Trophoblast cell (in vitro differentiated cells and primary cell): ENCODE results near the gene SMU1.

Experiments
- DNase-seq, 2 donors: peaks; one replicate each; pipeline ENCODE4 v3.0.0-alpha.2; 2016
- H2AFZ ChIP-seq: 2 replicates; pipeline ENCODE4 v1.6.1; 2013; ENCODE audit warnings: low read length, moderate library complexity, mild to moderate bottlenecking; ENCODE audit not compliant: insufficient read depth, poor library complexity
- H2AK5ac ChIP-seq: 2 replicates; pipeline ENCODE4 v1.6.1; 2013; ENCODE audit warnings: mild to moderate bottlenecking, low read length
- H2BK120ac ChIP-seq: 2 replicates; pipeline ENCODE4 v1.6.1; 2013; ENCODE audit warnings: low read length, mild to moderate bottlenecking, moderate library complexity; ENCODE audit not compliant: insufficient read depth, poor library complexity
- H2BK12ac ChIP-seq: 2 replicates; pipeline ENCODE4 v1.6.1; 2013; ENCODE audit warnings: mild to moderate bottlenecking, low read length, moderate library complexity
- H2BK5ac ChIP-seq: 2 replicates; pipeline ENCODE4 v1.6.1; 2013; ENCODE audit warnings: low read length, low read depth, moderate library complexity, mild to moderate bottlenecking; ENCODE audit not compliant: poor library complexity
- H3K14ac ChIP-seq: 2 replicates; pipeline ENCODE4 v1.6.1; 2013; ENCODE audit warnings: mild to moderate bottlenecking, low read length
- H3K18ac ChIP-seq: 2 replicates; pipeline ENCODE4 v1.6.1; 2013; ENCODE audit warnings: mild to moderate bottlenecking, low read length
- H3K23ac ChIP-seq: 2 replicates; pipeline ENCODE4 v1.6.1; 2013; ENCODE audit warnings: low read length
- H3K27ac ChIP-seq: 2 replicates; pipeline ENCODE4 v1.5.1; 2013; ENCODE audit warnings: low read depth, mild to moderate bottlenecking, inconsistent platforms, low read length, moderate library complexity
- H3K27me3 ChIP-seq: 2 replicates; pipeline ENCODE4 v1.6.1; 2013; ENCODE audit warnings: inconsistent platforms, mild to moderate bottlenecking, low read length, moderate library complexity; ENCODE audit not compliant: insufficient read depth
- H3K36me3 ChIP-seq, 2 experiments: 1 replicate in 1 of 2; 2 replicates in 1 of 2; pipeline ENCODE4 v1.6.1; 2013; ENCODE audit warnings: low read length in 2 of 2, mild to moderate bottlenecking in 2 of 2, moderate library complexity in 1 of 2; ENCODE audit not compliant: insufficient read depth in 2 of 2, control insufficient read depth in 1 of 2
- H3K4ac ChIP-seq: 2 replicates; pipeline ENCODE4 v1.6.1; 2013; ENCODE audit warnings: low read depth, mild to moderate bottlenecking, low read length, moderate library complexity
- H3K4me1 ChIP-seq, 2 experiments: 1 replicate in 1 of 2; 2 replicates in 1 of 2; pipeline ENCODE4 v1.6.1; 2013; ENCODE audit warnings: low read length in 2 of 2, mild to moderate bottlenecking in 2 of 2, moderate library complexity in 1 of 2; ENCODE audit not compliant: insufficient read depth in 2 of 2, control insufficient read depth in 1 of 2
- H3K4me2 ChIP-seq: 2 replicates; pipeline ENCODE4 v1.6.1; 2013; ENCODE audit warnings: inconsistent platforms, mild to moderate bottlenecking, low read length, moderate library complexity
- H3K4me3 ChIP-seq: 2 replicates; pipeline ENCODE4 v1.5.1; 2013; ENCODE audit warnings: mild to moderate bottlenecking, low read depth, low read length, inconsistent platforms
- H3K79me1 ChIP-seq: one replicate; pipeline ENCODE4 v1.6.1; 2013; ENCODE audit warnings: low read length
- H3K79me2 ChIP-seq: 2 replicates; pipeline ENCODE4 v1.6.1; 2013; ENCODE audit warnings: low read length, mild to moderate bottlenecking; ENCODE audit not compliant: control insufficient read depth, insufficient read depth, poor library complexity
- H3K9ac ChIP-seq: 2 replicates; pipeline ENCODE4 v1.6.1; 2013; ENCODE audit warnings: mild to moderate bottlenecking, low read length
- H3K9me3 ChIP-seq: 2 replicates; pipeline ENCODE4 v1.6.1; 2013; ENCODE audit warnings: low read depth, mild to moderate bottlenecking, control low read depth, inconsistent platforms, low read length; ENCODE audit not compliant: insufficient read depth
- H4K12ac ChIP-seq: 2 replicates; pipeline ENCODE4 v1.6.1; 2013; ENCODE audit warnings: low read depth, mild to moderate bottlenecking, low read length, moderate library complexity
- H4K8ac ChIP-seq: 2 replicates; pipeline ENCODE4 v1.6.1; 2013; ENCODE audit warnings: low read depth, mild to moderate bottlenecking, low read length, moderate library complexity
- H4K91ac ChIP-seq: one replicate; pipeline ENCODE4 v1.6.1; 2013; ENCODE audit warnings: low read depth, mild to moderate bottlenecking, low read length, moderate library complexity
- WGBS: extraction: QIAGEN DNeasy Blood & Tissue Kit; methylation state at CpG from one replicate; pipeline ENCODE4 v1.1.7; 2013; ENCODE audit warnings: missing lambda C conversion rate; ENCODE audit not compliant: insufficient read length, insufficient coverage; ENCODE audit errors: extremely low coverage; 5-methylcytosine and 5-hydroxymethylcytosine counted together

Gene SMU1

GRCh38 chr9:33123407-33124031, 47.0 kb upstream of the SMU1 start:
- no peak overlapping the region for H3K4ac ChIP-seq
- peaks cover 2 to 7% of the 10 kb centered on the region in 2 experiments for H3K4me1 ChIP-seq
- H3K27me3 ChIP-seq = no peaks in the 10 kb centered on the region
- WGBS = no CpG with 5 or more reads among the region's 8 CpGs
- H3K36me3 ChIP-seq = peaks cover 27 to 52% of the 10 kb centered on the region in 2 experiments
- no peaks in the 10 kb centered on the region for H3K9me3 ChIP-seq
- H3K4me2 ChIP-seq = no peak overlapping the region
- H4K12ac ChIP-seq = no peak overlapping the region
- H2AK5ac ChIP-seq = no peak overlapping the region
- H3K23ac ChIP-seq = no peak overlapping the region
- no peak overlapping the region for H2BK5ac ChIP-seq
- H2BK120ac ChIP-seq = no peak overlapping the region
- no peak overlapping the region for H2AFZ ChIP-seq
- H3K14ac ChIP-seq = no peak overlapping the region
- no peaks in the 10 kb centered on the region for H3K79me2 ChIP-seq
- H4K91ac ChIP-seq = no peak overlapping the region
- no peak overlapping the region for H3K4me3 ChIP-seq
- no peak overlapping the region for H2BK12ac ChIP-seq
- H3K9ac ChIP-seq = no peak overlapping the region
- H3K79me1 ChIP-seq = no peaks in the 10 kb centered on the region
- no peak overlapping the region for H4K8ac ChIP-seq
- no peak for DNase-seq
- no peak overlapping the region for H3K18ac ChIP-seq
- no peak overlapping the region for H3K27ac ChIP-seq

DNA sequence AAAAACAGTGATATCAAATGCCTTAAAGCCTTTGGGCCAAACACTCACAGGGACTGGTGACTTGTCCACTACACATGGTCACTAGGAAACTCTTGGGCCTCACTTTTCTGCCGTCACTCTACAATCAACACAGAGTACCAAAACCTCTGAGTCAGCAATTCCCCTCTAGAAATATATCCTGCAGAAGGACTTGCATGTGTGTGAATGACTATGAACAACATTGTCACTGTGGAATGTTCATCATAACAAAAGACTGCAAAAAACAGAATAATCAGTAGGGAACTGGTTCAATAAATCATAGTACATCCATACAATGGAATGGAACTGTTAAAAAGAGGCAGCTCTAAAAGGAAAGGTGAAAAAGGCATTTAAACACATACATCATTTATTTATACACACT, 44.1 kb upstream of the SMU1 start:
- Histone ChIP-seq H3K23ac (no peak overlapping the region), H3K27me3 (no peaks in the 10 kb centered on the region), H3K4ac (no peak overlapping the region), H3K4me2 (no peak overlapping the region), H3K9me3 (no peaks in the 10 kb centered on the region), H3K9ac (no peak overlapping the region), H4K91ac (no peak overlapping the region), H2AK5ac (no peak overlapping the region), H2BK120ac (no peak overlapping the region), H3K27ac (no peak overlapping the region), H4K8ac (no peak overlapping the region), H3K36me3 (peaks cover 17 to 37% of the 10 kb centered on the region in 2 experiments), H3K4me1 (peaks cover 0 to under 1% of the 10 kb centered on the region in 2 experiments), H2BK12ac (no peak overlapping the region), H3K4me3 (no peak overlapping the region), H3K79me1 (no peaks in the 10 kb centered on the region), H3K18ac (no peak overlapping the region), H3K79me2 (no peaks in the 10 kb centered on the region), H2BK5ac (no peak overlapping the region), H4K12ac (no peak overlapping the region), H2AFZ (no peak overlapping the region), H3K14ac (no peak overlapping the region)
- no peak for DNase-seq
- WGBS = no CpG with 5 or more reads among the region's 1 CpG

DNA sequence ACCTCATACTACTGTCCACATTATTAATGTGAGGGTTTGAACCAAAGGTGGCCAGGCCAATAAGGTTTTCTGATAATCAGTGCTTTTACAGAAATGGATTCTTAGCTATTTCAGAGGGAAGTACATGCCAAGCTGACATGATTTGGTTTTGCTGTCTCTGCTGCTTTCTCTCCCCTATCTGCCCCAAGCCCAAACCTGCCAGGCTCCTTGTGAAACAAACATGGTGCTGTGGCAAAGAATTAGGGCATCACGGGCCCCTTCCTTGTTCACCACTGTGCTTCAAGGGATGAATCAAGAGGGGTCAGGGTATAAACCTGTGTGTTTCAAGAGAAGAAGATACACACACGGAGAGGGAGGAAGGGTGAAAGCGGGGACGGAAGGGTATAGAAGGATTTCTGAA, 41.3 kb upstream of the SMU1 start:
- WGBS = no CpG with 5 or more reads among the region's 4 CpGs
- no peak overlapping the region for H3K18ac ChIP-seq
- H2AK5ac ChIP-seq = no peak overlapping the region
- no peak overlapping the region for H3K27ac ChIP-seq
- no peak overlapping the region for H2AFZ ChIP-seq
- no peak overlapping the region for H3K4ac ChIP-seq
- H3K23ac ChIP-seq = no peak overlapping the region
- H3K14ac ChIP-seq = no peak overlapping the region
- no peak overlapping the region for H4K12ac ChIP-seq
- H3K4me1 ChIP-seq = no peaks in the 10 kb centered on the region
- no peaks in the 10 kb centered on the region for H3K9me3 ChIP-seq
- H3K79me2 ChIP-seq = no peaks in the 10 kb centered on the region
- H3K4me3 ChIP-seq = no peak overlapping the region
- no peaks in the 10 kb centered on the region for H3K79me1 ChIP-seq
- no peak overlapping the region for H3K4me2 ChIP-seq
- no peak for DNase-seq
- H2BK120ac ChIP-seq = no peak overlapping the region
- H4K8ac ChIP-seq = no peak overlapping the region
- H2BK5ac ChIP-seq = no peak overlapping the region
- H3K36me3 ChIP-seq = peaks cover 21 to 45% of the 10 kb centered on the region in 2 experiments
- H4K91ac ChIP-seq = no peak overlapping the region
- no peak overlapping the region for H3K9ac ChIP-seq
- no peak overlapping the region for H2BK12ac ChIP-seq
- H3K27me3 ChIP-seq = no peaks in the 10 kb centered on the region

- no peaks in the 10 kb centered on the region for H3K4me1 ChIP-seq
These were observed 40.8 kb upstream of the SMU1 start for GRCh38 chr9:33117306-33117705.

More at GRCh38 chr9:33117306-33117705, 40.8 kb upstream of the SMU1 start:
- no peak overlapping the region for H3K9ac ChIP-seq
- H3K36me3 ChIP-seq = peaks cover 21 to 45% of the 10 kb centered on the region in 2 experiments
- no peak overlapping the region for H3K18ac ChIP-seq
- H3K23ac ChIP-seq = no peak overlapping the region
- H2BK5ac ChIP-seq = no peak overlapping the region
- H2AFZ ChIP-seq = no peak overlapping the region
- H3K9me3 ChIP-seq = no peaks in the 10 kb centered on the region
- no peak overlapping the region for H3K27ac ChIP-seq
- no peak for DNase-seq
- H3K27me3 ChIP-seq = no peaks in the 10 kb centered on the region
- H4K91ac ChIP-seq = no peak overlapping the region
- no peak overlapping the region for H2AK5ac ChIP-seq
- H3K79me1 ChIP-seq = no peaks in the 10 kb centered on the region
- no peak overlapping the region for H2BK120ac ChIP-seq
- H3K4ac ChIP-seq = no peak overlapping the region
- no peak overlapping the region for H3K4me2 ChIP-seq
- WGBS = no CpG with 5 or more reads among the region's 1 CpG
- no peaks in the 10 kb centered on the region for H3K79me2 ChIP-seq
- no peak overlapping the region for H3K14ac ChIP-seq
- H3K4me3 ChIP-seq = no peak overlapping the region
- no peak overlapping the region for H4K12ac ChIP-seq
- no peak overlapping the region for H4K8ac ChIP-seq
- H2BK12ac ChIP-seq = no peak overlapping the region
